Adrenal gland (tissue), 5 donors: Measurements from ENCODE around the gene MXRA8.
"Not testable (repeated sequence)": the region's sequence is repeated elsewhere in the genome, so short reads cannot be mapped to it uniquely, and the experiment has no call there.

Source experiments
- CTCF ChIP-seq, 6 experiments: fragments of 450-650 bp in 4 of 6; fragments of 200-600 bp in 2 of 6; sonication (generic) in 1 of 6; IDR thresholded peaks; 1 replicate in 5 of 6; 2 replicates in 1 of 6; pipeline versions ENCODE4 v1.5.1 to v1.8.0; 2016 to 2021; ENCODE audit warnings: antibody characterized with exemption in 6 of 6, mild to moderate bottlenecking in 2 of 6, moderate library complexity in 1 of 6
- POLR2A ChIP-seq, 2 donors: fragments of 450-650 bp; IDR thresholded peaks; one replicate each; pipeline ENCODE4 v1.6.1; 2017; ENCODE audit warnings: antibody characterized with exemption in 2 of 2, mild to moderate bottlenecking in 2 of 2, moderate library complexity in 1 of 2
- donor health status: DM: no; HTN: no; CAD: no.

- TF ChIP-seq CTCF, POLR2A (IDR thresholded peaks at IDR 0.05): not testable (repeated sequence)
These were observed 11.7 kb upstream of the MXRA8 start for GRCh38 chr1:1370094-1370493.
